GM19328 (cell line): ENCODE data around the gene MAN1A2.

Experiments
- ATAC-seq: cut with Tn5 transposase; IDR thresholded peaks from one replicate; pipeline ENCODE4 v1.9.1; 2021; ENCODE audit warnings: mild to moderate bottlenecking, moderate library complexity; ENCODE audit not compliant: unreplicated experiment

Gene MAN1A2

GRCh38 chr1:117573386-117574023 lies 206.3 kb downstream of the MAN1A2 start:
- ATAC-seq, result no peak

GRCh38 chr1:117574161-117574835 lies 207.0 kb downstream of the MAN1A2 start:
- no peak for ATAC-seq

GRCh38 chr1:117575586-117576225 lies 208.5 kb downstream of the MAN1A2 start:
- ATAC-seq, result no peak

- ATAC-seq, result no peak
Observed at GRCh38 chr1:117576236-117576635, 209.0 kb downstream of the MAN1A2 start.

GRCh38 chr1:117577191-117577885 lies 210.1 kb downstream of the MAN1A2 start:
- ATAC-seq, result no peak

GRCh38 chr1:117578466-117578865 lies 211.2 kb downstream of the MAN1A2 start:
- ATAC-seq, result no peak
